ENCODE data around the gene HACL1.
A peak's percentile ranks its signal among the peaks of the same experiment; 100 is the strongest.

The HACL1 gene

GRCh38 chr3:15523660-15524417 lies 77.5 kb downstream of the HACL1 start:
- no peak for DNase-seq (ENCODE audit: low read depth, low spot score)

- DNase-seq (ENCODE audit: low read depth, low spot score): no peak
Measured at GRCh38 chr3:15522016-15522415, 79.4 kb downstream of the HACL1 start.

DNA sequence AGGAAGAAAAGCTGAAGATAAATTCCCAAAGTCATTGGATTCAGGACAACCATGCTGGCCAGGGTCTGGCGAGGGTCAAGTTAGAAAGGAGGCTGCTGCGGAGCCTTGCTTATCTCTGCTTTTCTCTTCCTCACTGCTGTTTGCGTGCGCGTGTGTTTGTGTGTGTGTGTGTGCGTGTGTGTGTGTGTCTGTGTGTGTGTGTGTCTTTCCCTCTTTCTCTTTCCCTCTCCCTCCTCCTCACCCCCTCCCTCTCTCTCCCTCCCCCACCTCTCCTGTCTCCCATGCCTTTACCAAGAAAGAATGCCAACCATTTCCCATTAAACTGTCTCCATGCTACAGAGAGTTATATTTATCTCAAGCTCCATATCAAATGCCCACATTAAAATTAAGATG lies 79.8 kb downstream of the HACL1 start, which contains the start of gene COLQ:
TSS of gene COLQ (minus strand) at position 134 of the 393 bp plus-strand sequence. CDS start at position 53, 81 bp downstream.
- DNase-seq (ENCODE audit: low read depth, low spot score): no peak

GRCh38 chr3:15520804-15521572 lies 80.4 kb downstream of the HACL1 start:
- DNase-seq (ENCODE audit: low read depth, low spot score): no peak

DNA sequence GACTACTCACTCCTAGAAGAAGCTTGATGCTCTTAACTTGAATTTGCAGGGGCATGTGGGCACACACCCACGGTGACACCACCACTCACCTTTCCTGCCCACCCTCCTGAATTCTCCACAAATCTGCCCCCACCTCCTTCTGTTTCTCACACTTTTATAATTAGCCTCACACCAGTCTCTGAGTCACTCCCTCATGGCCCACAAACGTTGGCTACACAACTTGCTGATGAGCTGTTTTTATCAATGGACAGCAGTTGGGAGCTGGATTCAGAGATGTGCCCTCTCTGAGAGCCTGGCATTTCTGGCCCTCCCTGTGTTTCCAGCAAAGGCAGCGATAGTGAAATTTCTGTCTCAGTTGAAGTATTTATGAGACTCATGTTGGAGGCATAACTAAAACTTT lies 81.2 kb downstream of the HACL1 start:
- DNase-seq (ENCODE audit: low read depth, low spot score): peak; percentile 32

GRCh38 chr3:15519096-15519495 lies 82.3 kb downstream of the HACL1 start:
- DNase-seq (ENCODE audit: low read depth, low spot score): no peak

- DNase-seq (ENCODE audit: low read depth, low spot score): no peak
Measured at GRCh38 chr3:15514663-15515340, 86.6 kb downstream of the HACL1 start.

- DNase-seq (ENCODE audit: low read depth, low spot score): peak; percentile 34
Measured at GRCh38 chr3:15513810-15514662, 87.3 kb downstream of the HACL1 start.

GRCh38 chr3:15513116-15513515 lies 88.3 kb downstream of the HACL1 start:
- no peak for DNase-seq (ENCODE audit: low read depth, low spot score)

DNA sequence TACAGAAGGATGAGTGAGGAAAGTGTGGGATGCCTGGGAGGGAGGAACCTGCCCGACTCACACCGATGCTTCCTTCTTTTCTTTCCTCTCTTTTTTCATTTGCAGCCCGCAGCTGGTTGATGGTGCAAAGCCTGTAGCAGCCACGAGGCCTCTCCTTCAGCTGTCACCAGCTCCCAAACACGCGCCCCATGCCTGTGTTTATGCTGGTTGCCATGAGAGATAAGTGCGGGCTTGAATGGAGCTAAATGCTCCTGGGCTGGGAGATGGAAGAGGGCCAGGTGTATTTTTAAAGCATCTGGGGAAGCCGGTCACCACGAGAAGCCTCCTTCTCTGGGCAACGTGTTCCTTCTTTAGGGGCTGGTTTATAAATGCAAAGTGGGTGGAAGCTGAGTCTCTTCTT lies 89.2 kb downstream of the HACL1 start:
- DNase-seq (ENCODE audit: low read depth, low spot score): peak; percentile 81

DNA sequence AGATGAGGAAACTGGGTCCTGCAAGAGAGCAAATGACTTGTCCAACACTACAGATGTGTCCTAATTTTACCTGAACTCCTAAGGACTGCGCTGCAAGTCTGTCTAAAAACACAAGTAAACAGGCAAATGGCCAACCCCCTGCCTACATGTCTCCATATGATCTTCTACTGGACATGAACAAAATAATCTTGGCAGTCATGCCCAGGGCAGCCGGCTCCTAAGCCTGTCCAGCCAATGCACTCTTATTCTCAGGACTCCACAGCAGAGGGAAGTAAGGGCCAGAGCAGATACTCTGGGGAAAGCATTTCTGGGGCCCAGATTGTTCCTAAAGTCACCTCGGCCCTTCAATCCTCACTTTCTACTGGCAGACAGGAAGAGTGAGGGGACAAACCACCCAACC lies 90.2 kb downstream of the HACL1 start:
- no peak for DNase-seq (ENCODE audit: low read depth, low spot score)

Data from astrocyte of the hippocampus (primary cell).